ENCODE data around the gene HMG20A.
"Not testable (repeated sequence)": the region's sequence is repeated elsewhere in the genome, so short reads cannot be mapped to it uniquely, and the experiment has no call there.

HMG20A gene

DNA sequence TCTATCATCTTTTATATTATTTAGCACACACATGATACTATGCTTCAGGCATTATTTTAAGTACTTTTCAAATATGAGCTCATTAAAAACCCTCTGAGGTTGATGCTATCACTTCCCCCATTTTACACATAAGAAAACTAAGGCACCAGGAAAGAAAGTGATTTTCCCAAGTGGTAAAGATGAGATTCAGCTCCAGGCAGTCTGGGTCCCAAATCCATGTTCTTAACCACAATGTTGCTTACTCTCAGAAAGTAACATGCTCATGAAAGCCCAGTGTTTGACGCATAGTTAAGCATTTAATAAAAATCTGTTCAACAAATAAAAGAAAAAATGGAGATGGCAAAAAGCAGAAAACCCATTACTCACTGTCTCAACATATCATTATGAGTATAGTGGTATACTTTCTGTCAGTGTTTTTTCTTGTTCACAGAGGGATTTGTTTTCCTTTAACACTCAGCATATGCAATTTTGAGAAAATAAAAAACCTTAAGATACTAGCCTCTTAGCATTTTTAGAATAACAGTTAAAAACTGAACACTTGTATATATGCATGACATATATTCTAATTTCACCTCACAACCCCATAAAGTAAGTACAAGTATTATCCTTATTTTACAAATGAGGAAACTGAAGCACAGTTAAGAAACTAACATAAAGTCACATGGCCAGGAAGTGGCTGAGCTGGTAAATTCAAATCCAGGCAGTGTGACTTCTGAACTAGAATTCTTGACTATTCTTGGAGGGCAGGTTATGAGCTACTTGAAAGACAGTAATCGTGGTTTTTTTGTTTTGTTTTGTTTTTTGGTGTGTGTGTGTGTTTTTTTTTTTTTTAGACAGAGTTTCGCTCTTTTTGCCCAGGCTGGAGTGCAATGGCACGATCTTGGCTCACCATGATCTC lies 11.2 kb upstream of the HMG20A start:
- no peak for DNase-seq

DNA sequence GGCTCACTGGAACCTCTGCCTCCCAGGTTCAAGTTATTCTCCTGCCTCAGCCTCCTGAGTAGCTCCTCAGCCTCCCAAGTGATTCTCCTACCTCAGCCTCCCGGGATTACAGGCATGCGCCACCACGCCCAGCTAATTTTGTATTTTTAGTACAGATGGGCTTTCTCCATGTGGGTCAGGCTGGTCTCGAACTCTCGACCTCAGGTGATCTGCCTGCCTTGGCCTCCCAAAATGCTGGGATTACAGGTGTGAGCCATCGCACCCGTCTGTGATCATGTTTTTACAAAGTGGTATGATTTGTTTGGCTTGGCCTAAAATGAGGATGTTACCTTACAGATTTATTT lies 10.6 kb upstream of the HMG20A start:
- DNase-seq, result not testable (repeated sequence)

GRCh38 chr15:77410701-77411618 lies 9.7 kb upstream of the HMG20A start:
- DNase-seq, result peak; percentile 50

GRCh38 chr15:77411619-77411976 lies 9.1 kb upstream of the HMG20A start:
- no peak for DNase-seq

- no peak for DNase-seq
Observed at GRCh38 chr15:77412972-77413698, 7.6 kb upstream of the HMG20A start.

DNA sequence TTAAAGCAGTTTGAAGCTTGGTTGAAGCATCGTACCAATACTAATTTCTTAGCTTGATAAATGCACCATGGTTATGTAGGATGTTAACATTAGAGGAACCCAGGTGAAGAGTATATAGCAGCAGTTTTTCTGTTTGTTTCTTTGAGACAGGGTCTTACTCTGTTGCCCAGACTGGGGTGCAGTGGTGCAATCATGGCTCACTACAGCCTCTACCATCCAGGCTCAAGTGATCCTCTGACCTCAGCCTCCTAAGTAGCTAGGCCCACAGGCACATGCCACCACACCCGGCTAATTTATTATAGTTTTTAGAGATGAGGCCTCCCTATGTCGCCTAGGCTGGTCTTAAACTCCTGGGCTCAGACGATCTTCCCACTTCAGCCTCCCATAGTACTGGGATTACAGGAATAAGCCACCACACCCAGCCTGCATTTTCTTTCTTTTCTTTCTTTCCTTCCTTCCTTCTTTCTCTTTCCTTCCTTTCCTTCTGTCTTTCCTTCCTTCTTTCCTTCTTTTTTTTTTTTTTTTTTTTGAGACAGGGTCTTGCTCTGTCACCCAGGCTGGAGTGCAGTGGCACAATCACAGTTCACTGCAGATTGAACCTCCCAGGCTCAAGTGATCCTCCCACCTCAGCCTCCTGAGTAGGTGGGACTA lies 6.9 kb upstream of the HMG20A start:
- DNase-seq, result no peak

DNA sequence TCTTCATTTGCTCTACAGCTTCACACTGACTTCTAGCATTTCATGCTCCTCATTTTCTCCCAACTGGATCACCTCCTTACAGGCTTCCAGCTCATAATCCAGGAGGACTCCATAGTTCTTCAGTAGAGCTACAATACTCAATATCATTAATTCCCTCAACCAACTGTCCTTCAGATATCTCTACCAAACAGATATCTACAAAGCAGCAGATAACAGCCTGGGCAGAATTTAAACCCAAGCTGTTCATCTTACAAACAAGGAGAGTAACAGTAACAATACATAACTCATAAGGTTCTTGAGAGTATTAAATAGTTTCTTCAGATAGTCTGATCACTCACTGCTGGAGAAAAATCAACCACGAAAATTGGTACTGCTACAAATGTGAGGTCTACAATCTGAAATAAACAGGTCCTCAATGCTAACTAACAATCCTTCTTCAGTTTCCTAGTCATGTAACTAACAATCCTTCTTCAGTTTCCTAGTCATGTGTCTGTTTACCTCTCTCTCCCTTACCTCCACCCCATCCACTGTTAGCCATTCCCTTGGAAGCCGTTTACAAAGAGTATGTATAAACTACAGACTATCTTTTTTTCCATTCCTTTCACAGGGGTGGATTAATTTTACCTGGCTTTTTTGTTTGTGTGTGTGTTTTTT lies 5.8 kb upstream of the HMG20A start:
- DNase-seq, result no peak

DNA sequence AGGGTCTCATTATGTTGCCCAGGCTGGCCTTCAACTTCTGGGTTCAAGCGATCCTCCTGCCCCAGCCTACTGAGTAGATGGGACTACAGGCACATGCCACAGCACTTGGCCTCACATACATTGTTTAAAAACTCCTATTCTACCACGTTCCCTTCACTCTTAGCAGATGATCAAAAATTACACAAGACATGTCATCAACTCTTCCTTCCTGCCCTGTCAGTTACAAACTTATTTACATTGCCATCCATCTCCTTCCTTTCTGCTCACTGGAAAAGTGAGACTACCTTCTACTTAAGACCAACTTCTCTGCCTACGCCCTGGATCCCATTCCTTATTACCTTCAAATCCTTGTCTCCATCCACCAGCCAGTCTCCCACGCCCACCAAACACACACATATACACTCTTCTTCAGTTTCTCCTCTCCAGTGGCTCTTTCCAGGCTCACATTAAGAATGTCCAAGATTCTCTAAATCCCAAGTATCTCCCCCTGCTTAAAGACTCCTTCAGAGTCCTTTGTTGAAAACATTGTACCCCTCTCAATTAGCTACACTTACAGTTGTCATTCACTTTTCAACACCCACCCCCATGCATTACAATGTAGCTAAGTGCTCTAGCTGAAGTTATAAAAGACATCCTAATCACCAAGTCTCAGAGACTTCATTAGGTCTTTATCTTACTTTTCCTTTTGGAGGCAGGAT lies 5.1 kb upstream of the HMG20A start:
- no peak for DNase-seq

GRCh38 chr15:77416148-77416455 lies 4.6 kb upstream of the HMG20A start:
- no peak for DNase-seq

DNA sequence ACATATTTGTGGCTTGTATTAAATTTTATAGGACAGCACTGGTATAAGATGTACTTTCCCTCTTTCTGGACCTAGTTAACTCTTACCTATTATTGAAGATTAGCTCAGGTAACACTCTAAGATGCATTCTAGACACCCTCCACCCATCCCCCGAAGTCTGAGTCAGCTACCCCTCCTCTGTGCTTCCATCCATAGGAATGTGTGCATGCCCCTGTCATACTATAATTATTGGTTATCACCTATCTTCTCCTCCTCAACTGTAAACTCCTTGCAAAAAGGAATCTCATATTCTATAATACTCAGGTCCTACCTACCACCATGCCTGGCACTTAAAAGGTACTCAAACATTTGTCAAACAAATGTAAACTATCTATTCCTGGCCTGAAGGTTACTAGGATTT lies 3.7 kb upstream of the HMG20A start:
- DNase-seq, result no peak

GRCh38 chr15:77417602-77418001 lies 3.1 kb upstream of the HMG20A start:
- no peak for DNase-seq

- no peak for DNase-seq
Observed at GRCh38 chr15:77418391-77418965, 2.2 kb upstream of the HMG20A start.

GRCh38 chr15:77418966-77419835 lies 1.5 kb upstream of the HMG20A start:
- DNase-seq, result no peak

DNA sequence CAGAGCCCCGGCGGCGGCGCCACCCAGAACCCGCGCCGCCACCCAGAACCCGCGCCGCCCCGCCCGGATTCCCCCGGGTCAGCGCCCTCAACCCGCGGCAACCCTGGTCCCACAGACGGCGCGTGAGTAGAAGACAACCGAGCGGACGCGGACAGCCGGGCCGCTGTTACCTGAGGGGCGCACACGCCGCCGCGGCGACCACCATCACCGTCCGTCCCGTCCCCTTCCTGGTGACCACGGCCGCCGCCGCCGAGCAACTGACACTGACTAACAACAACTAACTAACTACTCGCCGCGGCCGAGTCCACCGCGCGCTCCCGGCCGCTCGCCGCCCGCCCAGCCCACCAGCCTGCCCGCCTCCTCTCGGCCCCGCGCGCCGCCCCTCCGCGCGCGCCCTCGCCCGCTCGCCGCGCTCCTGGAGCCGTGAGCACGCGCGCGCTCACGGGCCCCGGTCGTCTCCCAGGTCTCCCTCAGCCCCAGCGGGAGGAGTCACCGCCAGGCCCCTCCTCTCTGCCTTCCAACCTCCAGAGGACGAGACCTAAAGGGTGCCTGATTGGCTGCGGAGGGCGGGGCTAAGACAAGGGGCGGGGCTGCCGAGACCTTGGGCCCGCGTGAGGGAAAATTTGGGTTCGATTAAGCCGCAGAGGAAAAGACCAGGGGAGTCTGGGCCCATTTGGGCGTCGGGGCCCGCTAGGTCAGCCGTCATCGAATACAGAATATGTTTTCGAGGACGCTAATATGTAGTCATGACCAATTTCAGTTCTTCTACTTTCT lies 665 bp upstream of the HMG20A start, which contains the start of gene PEAK1:
Gene PEAK1, minus strand, starts transcription at position 269 of the 774 bp plus-strand sequence. CDS start 238,178 bp downstream, outside the sequence.
- DNase-seq, result peak; percentile 97

DNA sequence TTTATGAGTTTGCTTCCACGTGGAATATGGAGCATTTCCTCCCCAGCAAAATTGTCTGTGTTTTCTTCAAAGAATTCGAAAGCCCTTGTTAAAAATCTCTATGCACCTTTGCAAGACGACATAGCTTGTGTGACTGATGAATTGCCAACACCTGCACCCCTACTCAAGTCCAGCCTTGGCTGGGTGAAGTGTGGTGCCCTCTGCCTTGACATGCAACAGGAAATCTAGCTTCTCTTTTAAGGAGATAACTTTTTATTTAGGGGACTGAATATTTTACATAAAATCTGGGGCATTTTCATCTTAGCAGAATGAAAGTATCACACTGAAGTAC lies 647 bp downstream of the HMG20A start:
- DNase-seq, result no peak

DNA sequence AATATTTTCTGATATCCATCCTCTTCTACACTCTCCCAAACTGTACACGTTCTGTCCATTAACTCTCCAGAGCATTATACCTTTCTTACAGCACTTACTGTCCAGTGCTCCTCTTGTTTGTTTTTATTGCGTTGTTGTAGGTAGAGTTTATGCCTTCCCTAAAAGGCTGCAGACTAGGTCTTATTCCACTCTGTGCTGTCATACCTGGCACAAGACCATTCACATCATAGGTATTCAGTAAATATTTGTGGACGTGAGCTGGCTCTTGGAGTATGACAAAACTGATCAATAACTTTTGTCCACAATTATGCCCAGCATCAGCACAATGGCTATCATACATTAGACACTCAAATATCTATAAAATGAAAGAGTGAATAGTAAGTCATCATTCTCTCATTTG lies 4.4 kb downstream of the HMG20A start:
- DNase-seq, result no peak

DNA sequence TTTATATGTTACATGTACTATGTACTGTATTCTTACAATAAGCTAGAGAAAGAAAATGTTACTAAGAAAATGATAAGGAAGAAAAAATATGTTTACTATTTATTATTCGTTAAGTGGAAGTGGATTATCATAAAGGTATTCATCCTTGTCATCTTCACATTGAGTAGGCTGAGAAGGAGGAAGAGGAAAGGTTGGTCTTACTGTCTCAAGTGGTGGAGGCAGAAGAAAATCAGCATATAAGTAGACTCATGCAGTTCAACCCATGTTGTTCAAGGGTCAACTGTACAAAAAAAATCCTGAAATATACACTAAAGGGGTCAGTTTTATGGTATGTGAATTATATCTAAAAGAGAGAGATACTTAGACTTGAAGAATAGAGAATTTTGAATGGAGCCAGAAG lies 5.7 kb downstream of the HMG20A start:
- no peak for DNase-seq

DNA sequence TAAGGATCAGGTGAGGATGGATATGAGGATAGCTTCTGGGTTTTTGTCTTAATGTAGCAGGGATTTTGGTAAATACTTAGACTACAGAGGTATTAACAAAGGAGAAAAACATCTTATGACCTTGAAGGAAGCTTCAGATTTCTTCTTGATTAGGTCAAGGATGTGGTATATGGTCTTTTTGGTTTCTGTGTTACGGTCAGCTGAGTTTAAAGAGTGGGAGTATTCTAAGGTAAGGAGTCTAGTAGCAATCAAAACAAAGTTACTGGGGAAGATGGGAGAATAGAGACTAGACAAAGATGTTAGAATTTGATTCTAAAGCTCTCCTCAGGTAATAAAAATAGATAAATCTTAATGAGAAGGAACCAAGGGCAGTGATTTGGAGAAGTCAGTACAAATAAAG lies 6.2 kb downstream of the HMG20A start:
- DNase-seq, result no peak

- no peak for DNase-seq
Observed at GRCh38 chr15:77430213-77430612, 9.5 kb downstream of the HMG20A start.

- no peak for DNase-seq
Observed at GRCh38 chr15:77430652-77431051, 10.0 kb downstream of the HMG20A start.
